Measurements from ENCODE around the gene SCIMP. TPM values are rescaled to one million over a fixed set of nuclear protein-coding genes. Genes with fewer than 3 reads are reported as not detected.

SCIMP gene
- polyA plus RNA-seq, 3 donors: 88.7 to 164 (median 98.4) TPM

- no peak overlapping the region for H3K27ac Mint-ChIP-seq
- intact Hi-C loops (cut with micrococcal nuclease): no loop called here
- H3K4me1 ChIP-seq (ENCODE audit: control insufficient read depth in 1 of 2, insufficient read depth in 2 of 2, low read length in 2 of 2): peaks cover 15 to 16% of the 10 kb centered on the region in 2 donors
- H3K9me3 Mint-ChIP-seq: peaks cover 0 to 2% (median 0%) of the 10 kb centered on the region in 7 donors
- no peaks in the 10 kb centered on the region for H3K36me3 ChIP-seq (replicated peaks in 1 of 2; ENCODE audit: control insufficient read depth in 1 of 2, insufficient read depth in 2 of 2, low read length in 2 of 2)
- no peak overlapping the region for H3K27ac ChIP-seq (ENCODE audit: low read depth in 1 of 2, low read length in 2 of 2)
- TF ChIP-seq, protein P1, sequence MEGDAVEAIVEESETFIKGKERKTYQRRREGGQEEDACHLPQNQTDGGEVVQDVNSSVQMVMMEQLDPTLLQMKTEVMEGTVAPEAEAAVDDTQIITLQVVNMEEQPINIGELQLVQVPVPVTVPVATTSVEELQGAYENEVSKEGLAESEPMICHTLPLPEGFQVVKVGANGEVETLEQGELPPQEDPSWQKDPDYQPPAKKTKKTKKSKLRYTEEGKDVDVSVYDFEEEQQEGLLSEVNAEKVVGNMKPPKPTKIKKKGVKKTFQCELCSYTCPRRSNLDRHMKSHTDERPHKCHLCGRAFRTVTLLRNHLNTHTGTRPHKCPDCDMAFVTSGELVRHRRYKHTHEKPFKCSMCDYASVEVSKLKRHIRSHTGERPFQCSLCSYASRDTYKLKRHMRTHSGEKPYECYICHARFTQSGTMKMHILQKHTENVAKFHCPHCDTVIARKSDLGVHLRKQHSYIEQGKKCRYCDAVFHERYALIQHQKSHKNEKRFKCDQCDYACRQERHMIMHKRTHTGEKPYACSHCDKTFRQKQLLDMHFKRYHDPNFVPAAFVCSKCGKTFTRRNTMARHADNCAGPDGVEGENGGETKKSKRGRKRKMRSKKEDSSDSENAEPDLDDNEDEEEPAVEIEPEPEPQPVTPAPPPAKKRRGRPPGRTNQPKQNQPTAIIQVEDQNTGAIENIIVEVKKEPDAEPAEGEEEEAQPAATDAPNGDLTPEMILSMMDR (IDR thresholded peaks at IDR 0.05): no peak
- no peaks in the 10 kb centered on the region for H3K27me3 ChIP-seq (ENCODE audit: control insufficient read depth in 2 of 2, insufficient read depth in 2 of 2, low read length in 2 of 2)
- H3K4me3 ChIP-seq (replicated peaks in 1 of 3; ENCODE audit: low read depth in 2 of 3, low read length in 3 of 3): no peak overlapping the region
- no peak overlapping the region for H3K4me2 ChIP-seq (replicated peaks; ENCODE audit: extremely low read depth, low read length, poor library complexity, severe bottlenecking)
- no peaks in the 10 kb centered on the region for H3K9me3 ChIP-seq (replicated peaks in 1 of 2; ENCODE audit: control insufficient read depth in 1 of 2, insufficient read depth in 1 of 2, low read length in 2 of 2)
- 67% methylated on average over 1 of the region's 5 CpGs for WGBS (ENCODE audit: insufficient coverage)
- no peak overlapping the region for H3K9ac ChIP-seq (ENCODE audit: insufficient read depth, low read length, poor library complexity, severe bottlenecking)
- H3K79me2 ChIP-seq (ENCODE audit: insufficient read depth, low read length): no peaks in the 10 kb centered on the region
- no peak overlapping the region for H2AFZ ChIP-seq (ENCODE audit: insufficient read depth, low read depth, low read length, poor library complexity, severe bottlenecking)
- no peak overlapping the region for H3K4me3 Mint-ChIP-seq
- peaks cover 0 to 5% (median 0%) of the 10 kb centered on the region in 3 donors for H3K27me3 Mint-ChIP-seq (ENCODE audit: low read depth in 3 of 3)
- no peak for DNase-seq
- H3K4me1 Mint-ChIP-seq: peaks cover 17% of the 10 kb centered on the region
- peaks cover 0 to 4% of the 10 kb centered on the region in 2 donors for H3K36me3 Mint-ChIP-seq
- H4K20me1 ChIP-seq (ENCODE audit: insufficient read depth, low read length): no peaks in the 10 kb centered on the region
Observed at GRCh38 chr17:5257124-5257523, 22.5 kb upstream of the SCIMP start.

- intact Hi-C loops (cut with micrococcal nuclease): no loop called here
- peaks cover 0 to 4% of the 10 kb centered on the region in 2 donors for H3K36me3 Mint-ChIP-seq
- peaks cover 0 to 5% (median 0%) of the 10 kb centered on the region in 3 donors for H3K27me3 Mint-ChIP-seq (ENCODE audit: low read depth in 3 of 3)
- Histone ChIP-seq H4K20me1 (ENCODE audit: insufficient read depth, low read length) (no peaks in the 10 kb centered on the region), H3K9me3 (replicated peaks in 1 of 2; ENCODE audit: control insufficient read depth in 1 of 2, insufficient read depth in 1 of 2, low read length in 2 of 2) (no peaks in the 10 kb centered on the region), H3K36me3 (replicated peaks in 1 of 2; ENCODE audit: control insufficient read depth in 1 of 2, insufficient read depth in 2 of 2, low read length in 2 of 2) (no peaks in the 10 kb centered on the region), H3K79me2 (ENCODE audit: insufficient read depth, low read length) (no peaks in the 10 kb centered on the region), H3K27me3 (ENCODE audit: control insufficient read depth in 2 of 2, insufficient read depth in 2 of 2, low read length in 2 of 2) (no peaks in the 10 kb centered on the region), H3K27ac (ENCODE audit: low read depth in 1 of 2, low read length in 2 of 2) (peak overlapping the region in 1 of 2 donors; percentile 44), H3K4me1 (ENCODE audit: control insufficient read depth in 1 of 2, insufficient read depth in 2 of 2, low read length in 2 of 2) (peaks cover 15 to 16% of the 10 kb centered on the region in 2 donors), H3K4me2 (replicated peaks; ENCODE audit: extremely low read depth, low read length, poor library complexity, severe bottlenecking) (peak overlapping the region; percentile 40), H3K9ac (ENCODE audit: insufficient read depth, low read length, poor library complexity, severe bottlenecking) (peak overlapping the region; percentile 37), H2AFZ (ENCODE audit: insufficient read depth, low read depth, low read length, poor library complexity, severe bottlenecking) (peak overlapping the region; percentile 59), H3K4me3 (replicated peaks in 1 of 3; ENCODE audit: low read depth in 2 of 3, low read length in 3 of 3) (peak overlapping the region in 1 of 3 experiments; percentile 52)
- TF ChIP-seq, protein P1 (IDR thresholded peaks at IDR 0.05): no peak
- H3K9me3 Mint-ChIP-seq: peaks cover 0 to 2% (median 0%) of the 10 kb centered on the region in 7 donors
- H3K27ac Mint-ChIP-seq: peak overlapping the region in 6 of 7 donors; percentile 58 to 89 (median 70)
- H3K4me1 Mint-ChIP-seq: peaks cover 17% of the 10 kb centered on the region
- WGBS (ENCODE audit: insufficient coverage): 0% methylated on average over 4 of the region's 5 CpGs
- DNase-seq: no peak
- peak overlapping the region; percentile 41 to 88 for H3K4me3 Mint-ChIP-seq
Observed at GRCh38 chr17:5254903-5255521, 20.4 kb upstream of the SCIMP start.
